Coronary artery (tissue), 2 donors: ENCODE data around the gene IP6K1.
A peak's percentile ranks its signal among the peaks of the same experiment; 100 is the strongest.
"Not testable (repeated sequence)": the region's sequence is repeated elsewhere in the genome, so short reads cannot be mapped to it uniquely, and the experiment has no call there.

Experiments used
- DNase-seq: peaks from one replicate; pipeline ENCODE4 v3.0.0-alpha.2; 2017; ENCODE audit warnings: low spot score
- H3K27ac ChIP-seq, 2 donors: fragments of 200-600 bp; sonication (generic); one replicate each; pipeline ENCODE4 v1.5.1; 2016 to 2019
- H3K4me3 ChIP-seq: fragments of 200-600 bp; sonication (generic); 2 replicates; pipeline ENCODE4 v1.5.1; 2016; ENCODE audit warnings: mild to moderate bottlenecking, moderate library complexity
- TF ChIP-seq, protein P1 (sequence below): fragments of 200-600 bp; sonication (generic); IDR thresholded peaks from one replicate; pipeline ENCODE4 v1.5.1; 2019; ENCODE audit warnings: antibody characterized with exemption

Gene IP6K1

DNA sequence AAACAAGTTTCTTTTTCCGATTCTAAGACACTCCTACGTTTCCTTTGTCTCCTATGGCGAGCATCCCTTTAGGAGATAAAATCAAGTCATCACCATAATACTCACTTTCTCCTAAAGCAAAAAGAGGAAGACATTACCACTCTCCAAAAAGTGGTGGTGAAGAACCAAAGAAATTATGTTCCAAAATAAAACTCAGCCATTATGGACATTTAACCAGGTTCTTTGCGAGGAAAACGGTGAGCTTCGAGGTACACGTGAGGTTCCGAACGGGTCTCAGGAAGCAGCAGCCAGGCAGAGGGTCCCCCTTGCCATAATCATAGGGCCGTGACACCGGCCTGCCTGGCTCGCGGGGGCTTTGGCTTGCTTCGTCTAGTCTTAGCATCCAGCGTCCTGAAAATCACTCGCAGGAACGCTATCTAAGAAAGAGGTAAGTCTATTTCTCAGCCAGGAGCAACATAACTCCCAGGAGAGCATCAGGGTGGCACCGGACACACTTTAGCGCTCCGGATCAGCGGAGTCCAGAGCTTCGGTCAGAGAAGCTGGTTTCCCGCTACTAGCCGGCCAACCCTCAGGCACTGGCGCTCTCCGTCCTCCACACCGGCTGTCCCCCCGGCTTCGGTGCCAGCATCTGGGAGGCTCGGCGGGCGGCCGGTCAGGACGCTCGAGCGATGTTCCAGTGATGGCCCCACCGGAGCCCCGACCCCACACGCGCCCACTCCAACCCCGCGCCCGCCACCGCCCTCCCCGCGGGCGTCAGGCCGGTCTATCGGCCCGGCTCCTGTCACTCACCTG lies 581 bp downstream of the IP6K1 start:
- Histone ChIP-seq H3K4me3 (peak overlapping the region; percentile 91), H3K27ac (peak overlapping the region; percentile 91 to 94)
- TF ChIP-seq, protein P1, sequence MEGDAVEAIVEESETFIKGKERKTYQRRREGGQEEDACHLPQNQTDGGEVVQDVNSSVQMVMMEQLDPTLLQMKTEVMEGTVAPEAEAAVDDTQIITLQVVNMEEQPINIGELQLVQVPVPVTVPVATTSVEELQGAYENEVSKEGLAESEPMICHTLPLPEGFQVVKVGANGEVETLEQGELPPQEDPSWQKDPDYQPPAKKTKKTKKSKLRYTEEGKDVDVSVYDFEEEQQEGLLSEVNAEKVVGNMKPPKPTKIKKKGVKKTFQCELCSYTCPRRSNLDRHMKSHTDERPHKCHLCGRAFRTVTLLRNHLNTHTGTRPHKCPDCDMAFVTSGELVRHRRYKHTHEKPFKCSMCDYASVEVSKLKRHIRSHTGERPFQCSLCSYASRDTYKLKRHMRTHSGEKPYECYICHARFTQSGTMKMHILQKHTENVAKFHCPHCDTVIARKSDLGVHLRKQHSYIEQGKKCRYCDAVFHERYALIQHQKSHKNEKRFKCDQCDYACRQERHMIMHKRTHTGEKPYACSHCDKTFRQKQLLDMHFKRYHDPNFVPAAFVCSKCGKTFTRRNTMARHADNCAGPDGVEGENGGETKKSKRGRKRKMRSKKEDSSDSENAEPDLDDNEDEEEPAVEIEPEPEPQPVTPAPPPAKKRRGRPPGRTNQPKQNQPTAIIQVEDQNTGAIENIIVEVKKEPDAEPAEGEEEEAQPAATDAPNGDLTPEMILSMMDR: no peak
- peak; percentile 76 for DNase-seq

GRCh38 chr3:49782277-49782676 lies 4.1 kb downstream of the IP6K1 start:
- DNase-seq: peak; percentile 12
- H3K27ac ChIP-seq, H3K4me3 ChIP-seq: not testable (repeated sequence)

- peak; percentile 19 for DNase-seq
- Histone ChIP-seq H3K4me3 (no peak overlapping the region), H3K27ac (no peak overlapping the region)
- TF ChIP-seq, protein P1: no peak
These were observed 4.7 kb downstream of the IP6K1 start for GRCh38 chr3:49781415-49782199.

DNA sequence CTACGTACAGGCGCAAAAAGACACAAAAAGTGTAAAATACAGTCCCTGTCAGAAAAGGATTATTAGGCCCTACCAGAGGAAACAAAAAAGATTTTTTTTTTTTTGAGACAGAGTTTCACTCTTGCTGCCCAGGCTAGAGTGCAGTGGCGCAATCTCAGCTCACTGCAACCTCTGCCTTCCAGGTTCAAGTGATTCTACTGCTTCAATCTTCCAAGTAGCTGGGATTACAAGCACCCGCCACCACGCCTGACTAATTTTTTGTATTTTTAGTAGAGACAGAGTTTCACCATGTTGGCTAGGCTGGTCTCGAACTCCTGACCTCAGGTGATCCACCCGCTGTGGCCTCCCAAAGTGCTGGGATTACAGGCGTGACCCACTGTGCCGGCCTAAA lies 5.4 kb downstream of the IP6K1 start:
- H3K27ac ChIP-seq, H3K4me3 ChIP-seq: not testable (repeated sequence)

GRCh38 chr3:49780080-49780974 lies 6.0 kb downstream of the IP6K1 start:
- Histone ChIP-seq H3K4me3 (no peak overlapping the region), H3K27ac (no peak overlapping the region)
- TF ChIP-seq, protein P1: no peak
- no peak for DNase-seq

More for the DNA sequence above, 5.4 kb downstream of the IP6K1 start:
- not testable (repeated sequence) for DNase-seq

DNA sequence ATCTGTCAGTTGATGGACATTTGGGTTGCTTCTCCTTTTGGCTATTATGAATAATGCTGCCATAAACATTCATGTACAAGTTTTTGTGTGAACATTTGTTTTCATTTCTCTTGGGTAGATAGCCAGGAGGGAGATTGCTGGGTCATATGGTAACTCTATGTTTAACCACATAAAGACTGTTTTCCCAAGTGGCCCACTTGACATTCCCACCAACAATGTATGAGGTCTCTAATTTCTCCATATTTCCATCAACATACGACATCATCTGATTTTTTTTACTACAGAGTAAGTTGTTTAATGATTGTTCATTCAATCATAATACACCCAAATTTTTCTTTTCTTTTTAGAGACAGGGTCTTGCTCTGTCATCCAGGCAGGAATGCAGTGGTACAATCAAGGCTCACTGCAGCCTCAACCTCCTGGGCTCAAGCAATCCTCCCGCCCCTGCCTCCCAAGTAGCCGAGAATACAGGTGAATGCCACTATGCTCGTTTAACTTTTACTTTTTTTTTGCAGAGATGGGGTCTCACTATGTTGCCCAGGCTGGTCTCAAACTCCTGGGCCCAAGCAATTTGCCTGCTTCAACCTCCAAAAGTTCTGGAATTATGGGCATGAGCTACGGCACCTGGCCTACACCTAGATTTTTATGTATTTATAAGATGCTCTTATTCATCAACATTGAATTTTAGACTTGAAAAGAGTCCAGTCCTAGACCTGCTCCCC lies 6.8 kb downstream of the IP6K1 start:
- no peak for DNase-seq
- H3K27ac ChIP-seq: no peak overlapping the region

DNA sequence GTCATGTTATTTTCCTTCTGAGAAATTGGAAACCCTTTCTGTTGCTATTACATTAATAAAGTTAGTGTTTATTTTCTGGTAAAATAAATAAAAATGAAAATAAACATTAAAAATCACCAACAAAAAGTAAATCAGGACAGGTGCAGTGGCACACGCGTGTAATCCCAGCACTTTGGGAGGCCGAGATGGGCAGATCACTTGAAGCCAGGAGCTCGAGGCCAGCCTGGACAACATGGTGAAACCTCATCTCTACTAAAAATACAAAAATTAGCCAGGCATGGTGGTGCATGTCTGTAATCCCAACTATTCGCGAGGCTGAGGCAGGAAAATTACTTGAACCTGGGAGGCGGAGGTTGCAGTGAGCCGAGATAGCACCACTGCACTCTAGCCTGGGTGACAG lies 10.2 kb downstream of the IP6K1 start:
- not testable (repeated sequence) for DNase-seq, H3K4me3 ChIP-seq, H3K27ac ChIP-seq

More for the DNA sequence above, 6.8 kb downstream of the IP6K1 start:
- TF ChIP-seq, protein P1: no peak
- no peak overlapping the region for H3K4me3 ChIP-seq

- no peak for DNase-seq
- H3K27ac ChIP-seq: no peak overlapping the region
- TF ChIP-seq, protein P1: no peak
- no peak overlapping the region for H3K4me3 ChIP-seq
These were observed 10.8 kb downstream of the IP6K1 start for GRCh38 chr3:49775538-49775937.
